ENCODE data around the gene FGF19. TPM values are rescaled to one million over a fixed set of nuclear protein-coding genes. Genes with fewer than 3 reads are reported as not detected.

Gene FGF19
- total RNA-seq, 2 donors from 2014 or later, result not detected

DNA sequence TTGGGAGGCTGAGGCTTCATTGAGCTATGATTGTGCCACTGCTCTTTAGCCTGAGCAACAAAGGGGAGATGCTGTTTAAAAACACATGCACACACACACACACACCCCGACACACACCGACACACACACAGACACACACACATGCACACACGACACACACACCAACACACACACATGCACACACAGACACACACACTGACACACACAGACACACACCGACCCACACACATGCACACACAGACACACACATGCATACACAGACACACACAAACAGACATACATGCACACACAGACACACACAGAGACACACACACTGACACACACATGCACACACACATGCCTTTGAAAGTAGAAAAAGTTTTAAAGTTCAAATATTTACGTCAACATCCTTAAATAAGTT, 23.1 kb downstream of the FGF19 start:
- Histone ChIP-seq H3K36me3 (no peaks in the 10 kb centered on the region), H3K9me3 (no peaks in the 10 kb centered on the region), H3K4me3 (no peak overlapping the region), H3K27ac (no peak overlapping the region), H3K4me1 (ENCODE audit: control insufficient read depth in 1 of 2, low read depth in 2 of 2) (peaks cover 0 to 3% of the 10 kb centered on the region in 2 donors), H3K27me3 (replicated peaks; ENCODE audit: insufficient read depth) (no peaks in the 10 kb centered on the region)
- TF ChIP-seq, protein P1, sequence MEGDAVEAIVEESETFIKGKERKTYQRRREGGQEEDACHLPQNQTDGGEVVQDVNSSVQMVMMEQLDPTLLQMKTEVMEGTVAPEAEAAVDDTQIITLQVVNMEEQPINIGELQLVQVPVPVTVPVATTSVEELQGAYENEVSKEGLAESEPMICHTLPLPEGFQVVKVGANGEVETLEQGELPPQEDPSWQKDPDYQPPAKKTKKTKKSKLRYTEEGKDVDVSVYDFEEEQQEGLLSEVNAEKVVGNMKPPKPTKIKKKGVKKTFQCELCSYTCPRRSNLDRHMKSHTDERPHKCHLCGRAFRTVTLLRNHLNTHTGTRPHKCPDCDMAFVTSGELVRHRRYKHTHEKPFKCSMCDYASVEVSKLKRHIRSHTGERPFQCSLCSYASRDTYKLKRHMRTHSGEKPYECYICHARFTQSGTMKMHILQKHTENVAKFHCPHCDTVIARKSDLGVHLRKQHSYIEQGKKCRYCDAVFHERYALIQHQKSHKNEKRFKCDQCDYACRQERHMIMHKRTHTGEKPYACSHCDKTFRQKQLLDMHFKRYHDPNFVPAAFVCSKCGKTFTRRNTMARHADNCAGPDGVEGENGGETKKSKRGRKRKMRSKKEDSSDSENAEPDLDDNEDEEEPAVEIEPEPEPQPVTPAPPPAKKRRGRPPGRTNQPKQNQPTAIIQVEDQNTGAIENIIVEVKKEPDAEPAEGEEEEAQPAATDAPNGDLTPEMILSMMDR (IDR thresholded peaks at IDR 0.05), result no peak
- ATAC-seq (ENCODE audit: insufficient number of reproducible peaks, low FRiP score, low read depth) (no peak), DNase-seq (ENCODE audit: low spot score) (no peak)

DNA sequence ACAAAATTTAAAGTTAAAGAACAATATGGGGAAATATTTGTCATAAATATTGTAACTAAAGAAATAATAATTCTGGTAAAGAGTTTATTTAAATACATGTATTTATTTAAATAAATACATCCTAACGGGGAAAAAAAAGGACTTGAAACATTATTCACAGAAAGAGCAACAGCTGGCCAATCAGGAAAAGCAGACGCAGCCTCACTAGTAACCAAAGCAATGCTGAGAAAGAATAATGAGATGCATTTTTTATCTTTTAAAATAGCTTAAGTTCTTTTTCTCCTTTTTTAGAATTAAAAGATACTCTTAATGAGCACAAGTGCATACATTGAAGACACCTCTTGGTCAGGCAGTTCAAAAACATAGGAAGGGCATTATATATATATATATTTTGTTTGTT, 26.1 kb downstream of the FGF19 start:
- TF ChIP-seq, protein P1 (IDR thresholded peaks at IDR 0.05), result no peak
- H3K4me3 ChIP-seq, result no peak overlapping the region
- ATAC-seq (ENCODE audit: insufficient number of reproducible peaks, low FRiP score, low read depth), result no peak
- no peaks in the 10 kb centered on the region for H3K9me3 ChIP-seq
- H3K4me1 ChIP-seq (ENCODE audit: control insufficient read depth in 1 of 2, low read depth in 2 of 2), result peaks cover 7 to 22% of the 10 kb centered on the region in 2 donors
- H3K36me3 ChIP-seq, result no peaks in the 10 kb centered on the region
- DNase-seq (ENCODE audit: low spot score), result no peak
- H3K27ac ChIP-seq, result no peak overlapping the region
- no peaks in the 10 kb centered on the region for H3K27me3 ChIP-seq (replicated peaks; ENCODE audit: insufficient read depth)

DNA sequence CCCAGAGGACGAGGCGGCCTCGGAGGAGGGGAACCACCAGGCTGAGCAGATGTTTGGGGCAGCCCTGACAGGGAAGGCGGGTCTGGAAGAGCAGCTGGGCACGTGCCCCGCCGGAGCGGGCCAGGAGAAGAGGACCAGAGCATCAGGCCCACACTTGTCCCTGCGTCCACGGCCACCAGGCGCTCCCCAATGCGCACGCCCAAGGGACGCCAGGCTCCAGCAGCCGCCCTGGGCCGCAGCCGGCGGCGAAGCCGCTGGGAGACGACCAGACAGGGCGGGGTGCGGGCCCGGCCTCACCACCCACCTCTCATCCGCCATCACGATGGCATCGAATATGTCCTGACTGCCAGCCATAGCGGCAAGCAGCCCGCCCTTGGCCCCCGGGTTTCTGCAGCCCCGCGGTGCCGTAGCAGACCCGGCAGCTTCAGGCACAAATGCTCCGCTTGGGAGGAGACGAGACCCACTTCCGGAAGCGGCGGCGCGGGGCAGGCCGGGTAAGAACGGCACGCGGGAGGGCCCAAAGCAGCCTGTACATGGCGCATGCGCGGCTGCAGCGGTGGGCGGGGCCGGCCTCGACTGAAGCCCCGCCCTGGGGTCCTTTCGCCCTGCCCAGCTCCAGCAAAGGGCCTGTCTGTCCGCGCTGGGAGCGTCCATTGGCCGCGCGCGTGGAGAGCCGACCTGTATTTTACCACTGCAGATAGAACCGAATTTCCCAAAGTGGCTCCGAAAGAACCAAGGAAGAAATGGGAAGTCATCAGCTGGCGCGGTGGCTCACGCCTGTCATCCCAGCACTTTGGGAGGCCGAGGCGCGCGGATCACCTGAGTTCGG, 28.7 kb downstream of the FGF19 start, which contains the start of gene LTO1:
Gene LTO1, minus strand, starts transcription at position 468 of the 829 bp plus-strand sequence. Its CDS starts 114 bp downstream, at position 354.
- Histone ChIP-seq H3K36me3 (peaks cover 5% of the 10 kb centered on the region), H3K27me3 (replicated peaks; ENCODE audit: insufficient read depth) (no peaks in the 10 kb centered on the region), H3K4me3 (peak within 1 kb of the TSS; percentile 89), H3K27ac (peak within 1 kb of the TSS; percentile 74 to 88), H3K9me3 (no peaks in the 10 kb centered on the region), H3K4me1 (ENCODE audit: control insufficient read depth in 1 of 2, low read depth in 2 of 2) (peaks cover 13 to 32% of the 10 kb centered on the region in 2 donors)
- TF ChIP-seq, protein P1 (IDR thresholded peaks at IDR 0.05), result no peak
- ATAC-seq (ENCODE audit: insufficient number of reproducible peaks, low FRiP score, low read depth) (peak; percentile 81), DNase-seq (ENCODE audit: low spot score) (peak; percentile 84)

DNA sequence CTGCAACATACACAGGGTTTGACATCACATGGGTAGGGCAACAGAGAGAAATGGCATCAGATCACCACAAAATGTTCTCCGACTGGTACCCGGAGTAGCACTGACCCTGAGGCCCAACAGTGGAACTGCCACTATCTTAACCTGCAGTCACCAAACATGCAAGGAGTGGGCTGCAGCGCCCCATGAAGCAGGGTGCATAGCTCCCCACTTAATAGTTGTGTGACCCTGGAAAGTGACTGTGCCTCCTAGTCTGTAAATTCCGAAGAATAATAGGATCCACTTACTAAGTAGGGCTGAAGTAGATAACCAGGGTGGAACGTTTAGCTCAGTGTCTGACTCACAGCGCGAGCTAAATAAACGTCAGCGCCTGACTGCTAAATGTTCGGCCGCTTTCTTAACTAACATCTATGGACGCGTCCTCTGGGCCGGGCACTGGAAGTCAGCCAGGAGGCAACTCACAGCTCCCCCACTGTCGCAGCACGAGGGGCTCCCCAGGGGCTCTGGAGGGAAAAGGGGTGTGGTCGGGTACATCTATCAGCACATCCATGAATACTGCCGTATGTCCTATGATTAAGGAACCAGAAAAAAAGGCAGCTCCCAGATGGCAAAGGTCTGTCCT, 29.4 kb downstream of the FGF19 start:
- peak; percentile 16 for ATAC-seq (ENCODE audit: insufficient number of reproducible peaks, low FRiP score, low read depth)

More for the DNA sequence above, 29.4 kb downstream of the FGF19 start:
- Histone ChIP-seq H3K36me3 (peaks cover 5% of the 10 kb centered on the region), H3K9me3 (no peaks in the 10 kb centered on the region), H3K4me3 (peak overlapping the region; percentile 89), H3K27ac (peak overlapping the region; percentile 74 to 88), H3K4me1 (ENCODE audit: control insufficient read depth in 1 of 2, low read depth in 2 of 2) (peaks cover 13 to 35% of the 10 kb centered on the region in 2 donors), H3K27me3 (replicated peaks; ENCODE audit: insufficient read depth) (no peaks in the 10 kb centered on the region)
- TF ChIP-seq, protein P1 (IDR thresholded peaks at IDR 0.05), result no peak
- no peak for DNase-seq (ENCODE audit: low spot score)
